ENCODE measurements around the gene CYP4F11. TPM values are rescaled to one million over a fixed set of nuclear protein-coding genes. Genes with fewer than 3 reads are reported as not detected.

The CYP4F11 gene
- total and polyA plus RNA-seq, 2 of the 13 experiments (the other 11 are each of a cell fraction or from before 2014, with no cell fraction given) = 7.8 to 8.4 TPM

DNA sequence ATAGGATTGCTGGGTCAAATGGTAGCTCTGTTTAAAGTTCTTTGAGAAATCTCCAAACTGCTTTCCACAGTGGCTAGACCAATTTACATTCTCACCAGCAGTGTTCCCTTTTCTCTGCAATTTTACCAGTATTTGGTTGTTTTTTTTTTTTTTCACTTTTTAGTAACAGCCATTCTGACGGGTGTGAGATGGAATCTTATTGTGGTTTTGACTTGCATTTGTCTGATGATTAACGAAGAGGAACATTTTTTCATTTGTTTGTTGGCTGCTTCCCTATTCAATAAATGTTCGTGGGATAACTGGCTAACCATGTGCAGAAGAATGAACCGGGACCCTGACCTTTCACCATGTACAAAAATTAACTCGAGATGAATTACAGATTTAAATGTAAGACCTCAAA lies 67.7 kb downstream of the CYP4F11 start:
- no TSS peak for BruUV-seq (replicated peaks)
- Histone ChIP-seq H3K4me1 (ENCODE audit: insufficient read depth, low read length) (0 out of 2 replicates have a peak, but pooled peaks cover 12% of the 10 kb centered on the region), H2AFZ (ENCODE audit: low read length) (no peak overlapping the region), H3K36me3 (replicated peaks in 1 of 2; ENCODE audit: control insufficient read depth in 1 of 2, insufficient read depth in 2 of 2, low read length in 2 of 2) (no peaks in the 10 kb centered on the region), H3K4me2 (ENCODE audit: low read depth, low read length) (no peak overlapping the region), H4K20me1 (ENCODE audit: insufficient read depth, low read length) (no peaks in the 10 kb centered on the region), H3K27ac (ENCODE audit: extremely low read length, insufficient read depth, low read length) (no peak overlapping the region), H3K9ac (ENCODE audit: insufficient read depth, low read depth, low read length) (no peak overlapping the region), H3K9me3 (ENCODE audit: low read length) (no peaks in the 10 kb centered on the region), H3K4me3 (replicated peaks in 1 of 3; ENCODE audit: insufficient read depth in 1 of 3, low read depth in 2 of 3, low read length in 3 of 3) (no peak overlapping the region), H3K79me2 (ENCODE audit: insufficient read depth, low read length) (no peaks in the 10 kb centered on the region), H3K27me3 (ENCODE audit: control insufficient read depth in 1 of 2, insufficient read depth in 2 of 2, low read length in 2 of 2) (peaks cover 2% of the 10 kb centered on the region in 2 experiments; a peak in 1 of 5 replicates)
- no peak for FAIRE-seq
- WGBS (ENCODE audit: low lambda C conversion rate) = 1% methylated on average over 5 of the region's 5 CpGs
- no peak for DNase-seq (ENCODE audit: low spot score)
- in situ Hi-C loops (cut with HindIII; ENCODE audit: extremely low pct_ligation_motif_present, low pct_unique_long_range_greater_than_20kb) = no loop called here
- intact Hi-C loops (cut with micrococcal nuclease; ENCODE audit: unreplicated experiment) = no loop called here
- ChIA-PET CTCF (ENCODE audit: low intra/inter-chr PET ratio, low total read pairs) (no interaction called here), POLR2A (interaction anchor here (1.3 kb wide), 1 partner anchor 30 kb away, joined by 3 read pairs; no protein-coding TSS in a partner anchor)
- no peak for TF ChIP-seq CC2D1A (CRISPR knock-in tag; IDR thresholded peaks at IDR 0.05)
- no peak for TF ChIP-seq ZNF780A (CRISPR knock-in tag; IDR thresholded peaks at IDR 0.05)
- no peak for TF ChIP-seq ZXDC (CRISPR knock-in tag; IDR thresholded peaks at IDR 0.05)
- TF ChIP-seq, protein P1, sequence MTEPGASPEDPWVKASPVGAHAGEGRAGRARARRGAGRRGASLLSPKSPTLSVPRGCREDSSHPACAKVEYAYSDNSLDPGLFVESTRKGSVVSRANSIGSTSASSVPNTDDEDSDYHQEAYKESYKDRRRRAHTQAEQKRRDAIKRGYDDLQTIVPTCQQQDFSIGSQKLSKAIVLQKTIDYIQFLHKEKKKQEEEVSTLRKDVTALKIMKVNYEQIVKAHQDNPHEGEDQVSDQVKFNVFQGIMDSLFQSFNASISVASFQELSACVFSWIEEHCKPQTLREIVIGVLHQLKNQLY (CRISPR knock-in tag; IDR thresholded peaks at IDR 0.05) = no peak
- TF ChIP-seq EZH2 (conservative IDR thresholded peaks at IDR 0.05; ENCODE audit: low read depth, low read length) = no peak
- no peak for TF ChIP-seq ZNF451 (CRISPR knock-in tag; IDR thresholded peaks at IDR 0.05)
- TF ChIP-seq FOXA3 (CRISPR knock-in tag; IDR thresholded peaks at IDR 0.05) = no peak
- no peak for TF ChIP-seq SMAD1 (CRISPR knock-in tag; IDR thresholded peaks at IDR 0.05; ENCODE audit: borderline replicate concordance, low read depth)
- TF ChIP-seq POGZ (CRISPR knock-in tag; IDR thresholded peaks at IDR 0.05) = no peak
- TF ChIP-seq SMARCE1 (IDR thresholded peaks at IDR 0.05; ENCODE audit: borderline replicate concordance) = no peak
- TF ChIP-seq, protein P2, sequence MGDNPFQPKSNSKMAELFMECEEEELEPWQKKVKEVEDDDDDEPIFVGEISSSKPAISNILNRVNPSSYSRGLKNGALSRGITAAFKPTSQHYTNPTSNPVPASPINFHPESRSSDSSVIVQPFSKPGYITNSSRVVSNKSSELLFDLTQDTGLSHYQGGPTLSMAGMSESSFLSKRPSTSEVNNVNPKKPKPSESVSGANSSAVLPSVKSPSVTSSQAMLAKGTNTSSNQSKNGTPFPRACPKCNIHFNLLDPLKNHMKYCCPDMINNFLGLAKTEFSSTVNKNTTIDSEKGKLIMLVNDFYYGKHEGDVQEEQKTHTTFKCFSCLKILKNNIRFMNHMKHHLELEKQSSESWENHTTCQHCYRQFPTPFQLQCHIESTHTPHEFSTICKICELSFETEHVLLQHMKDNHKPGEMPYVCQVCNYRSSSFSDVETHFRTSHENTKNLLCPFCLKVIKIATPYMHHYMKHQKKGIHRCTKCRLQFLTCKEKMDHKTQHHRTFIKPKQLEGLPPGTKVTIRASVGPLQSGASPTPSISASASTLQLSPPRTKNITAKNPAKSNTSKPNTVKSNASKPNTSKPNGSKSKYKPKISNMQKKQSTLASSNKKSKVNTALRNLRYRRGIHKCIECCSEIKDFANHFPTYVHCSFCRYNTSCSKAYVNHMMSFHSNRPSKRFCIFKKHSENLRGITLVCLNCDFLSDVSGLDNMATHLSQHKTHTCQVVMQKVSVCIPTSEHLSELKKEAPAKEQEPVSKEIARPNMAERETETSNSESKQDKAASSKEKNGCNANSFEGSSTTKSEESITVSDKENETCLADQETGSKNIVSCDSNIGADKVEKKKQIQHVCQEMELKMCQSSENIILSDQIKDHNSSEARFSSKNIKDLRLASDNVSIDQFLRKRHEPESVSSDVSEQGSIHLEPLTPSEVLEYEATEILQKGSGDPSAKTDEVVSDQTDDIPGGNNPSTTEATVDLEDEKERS (CRISPR knock-in tag; IDR thresholded peaks at IDR 0.05) = no peak
- no peak for ATAC-seq

Measured in HepG2 (cell line).